Skeletal muscle satellite cell (primary cell): ENCODE results near the gene PLCD3.
A peak's percentile ranks its signal among the peaks of the same experiment; 100 is the strongest.

ENCODE experiments used
- H3K27me3 ChIP-seq: 2 replicates; pipeline ENCODE4 v1.7.0; 2013; ENCODE audit warnings: low read length; ENCODE audit not compliant: control insufficient read depth, insufficient read depth
- H3K36me3 ChIP-seq: 2 replicates; pipeline ENCODE4 v1.7.0; 2013; ENCODE audit warnings: mild to moderate bottlenecking, control low read depth, low read length; ENCODE audit not compliant: insufficient read depth
- H3K4me1 ChIP-seq: 2 replicates; pipeline ENCODE4 v1.7.0; 2013; ENCODE audit warnings: low read length; ENCODE audit not compliant: control insufficient read depth, insufficient read depth
- H3K4me2 ChIP-seq: 2 replicates; pipeline ENCODE4 v1.7.0; 2013; ENCODE audit warnings: mild to moderate bottlenecking, low read length
- H3K4me3 ChIP-seq: 2 replicates; pipeline ENCODE4 v1.7.0; 2013; ENCODE audit warnings: low read length
- H3K9ac ChIP-seq: 2 replicates; pipeline ENCODE4 v1.7.0; 2013; ENCODE audit warnings: mild to moderate bottlenecking, low read depth, low read length, moderate library complexity
- H3K9me3 ChIP-seq: replicated peaks from 2 replicates; pipeline ENCODE4 v1.7.0; 2013; ENCODE audit warnings: mild to moderate bottlenecking, control low read depth, low read length

PLCD3 gene

DNA sequence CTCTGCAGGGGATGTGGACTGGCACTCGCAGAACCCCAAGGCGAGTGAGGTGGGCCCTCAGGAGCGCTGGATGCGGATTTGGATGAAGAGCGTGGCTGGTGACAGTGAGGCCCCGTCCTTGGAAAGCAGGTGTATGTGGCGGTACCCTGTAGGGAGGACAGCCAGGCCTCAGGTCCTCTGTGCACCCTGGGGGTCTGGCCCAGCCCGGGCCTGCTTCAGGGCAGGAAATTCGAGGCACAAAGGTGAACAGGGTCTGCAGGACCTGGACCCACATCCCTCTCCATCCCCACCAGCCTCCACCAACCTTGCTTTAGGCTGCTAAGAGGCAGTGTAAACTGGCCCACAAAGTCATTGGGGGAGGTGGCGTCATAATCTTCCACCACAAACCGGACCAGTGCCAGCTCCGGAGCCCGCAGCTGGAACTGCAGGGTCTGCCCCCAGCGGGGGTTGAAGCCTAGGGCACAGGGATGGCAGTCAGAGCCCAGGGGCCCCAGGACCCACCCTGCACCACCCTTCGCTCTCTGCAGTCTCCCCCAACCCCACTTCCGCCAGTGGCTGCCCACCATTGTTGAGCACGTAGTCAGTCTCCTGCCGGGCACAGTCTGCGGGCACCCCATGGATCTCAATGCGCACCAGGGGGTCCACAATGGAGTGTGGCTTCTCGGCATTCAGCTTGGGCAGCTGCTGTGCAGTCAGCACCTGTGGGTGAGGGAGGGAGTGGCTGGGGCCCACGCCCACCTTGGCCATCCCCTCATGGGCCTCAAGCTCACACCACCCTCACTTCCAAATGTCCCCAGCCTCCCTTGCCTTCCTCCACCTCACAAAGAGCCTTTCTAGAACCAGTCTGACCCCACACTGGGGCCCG, 19.5 kb downstream of the PLCD3 start:
- Histone ChIP-seq H3K4me2 (no peak overlapping the region), H3K4me1 (peaks cover 6% of the 10 kb centered on the region), H3K36me3 (peaks cover 36% of the 10 kb centered on the region), H3K4me3 (no peak overlapping the region), H3K9ac (no peak overlapping the region), H3K27me3 (no peaks in the 10 kb centered on the region), H3K9me3 (no peaks in the 10 kb centered on the region)

DNA sequence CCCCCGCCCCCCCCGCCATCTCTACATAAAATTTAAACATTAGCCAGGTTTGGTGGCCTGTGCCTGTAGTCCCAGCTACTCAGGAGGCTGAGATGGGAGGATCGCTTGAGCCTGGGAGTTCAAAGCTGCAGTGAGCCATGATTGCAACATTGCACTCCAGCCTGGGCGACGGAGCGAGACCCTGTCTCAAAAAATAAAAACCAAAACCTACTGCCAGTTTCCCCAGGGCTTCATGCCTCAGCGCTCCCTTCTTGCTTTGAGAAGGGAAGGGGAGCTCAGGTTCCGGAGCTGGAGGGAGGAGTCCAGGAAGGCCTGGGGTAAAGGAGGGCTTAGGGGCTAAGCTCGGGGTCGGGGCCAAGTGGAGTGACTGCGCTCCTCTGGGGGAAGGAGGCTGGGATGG, 20.5 kb downstream of the PLCD3 start:
- Histone ChIP-seq H3K36me3 (peaks cover 40% of the 10 kb centered on the region), H3K4me3 (no peak overlapping the region), H3K4me1 (peaks cover 6% of the 10 kb centered on the region), H3K4me2 (no peak overlapping the region), H3K27me3 (no peaks in the 10 kb centered on the region), H3K9ac (no peak overlapping the region), H3K9me3 (no peaks in the 10 kb centered on the region)

DNA sequence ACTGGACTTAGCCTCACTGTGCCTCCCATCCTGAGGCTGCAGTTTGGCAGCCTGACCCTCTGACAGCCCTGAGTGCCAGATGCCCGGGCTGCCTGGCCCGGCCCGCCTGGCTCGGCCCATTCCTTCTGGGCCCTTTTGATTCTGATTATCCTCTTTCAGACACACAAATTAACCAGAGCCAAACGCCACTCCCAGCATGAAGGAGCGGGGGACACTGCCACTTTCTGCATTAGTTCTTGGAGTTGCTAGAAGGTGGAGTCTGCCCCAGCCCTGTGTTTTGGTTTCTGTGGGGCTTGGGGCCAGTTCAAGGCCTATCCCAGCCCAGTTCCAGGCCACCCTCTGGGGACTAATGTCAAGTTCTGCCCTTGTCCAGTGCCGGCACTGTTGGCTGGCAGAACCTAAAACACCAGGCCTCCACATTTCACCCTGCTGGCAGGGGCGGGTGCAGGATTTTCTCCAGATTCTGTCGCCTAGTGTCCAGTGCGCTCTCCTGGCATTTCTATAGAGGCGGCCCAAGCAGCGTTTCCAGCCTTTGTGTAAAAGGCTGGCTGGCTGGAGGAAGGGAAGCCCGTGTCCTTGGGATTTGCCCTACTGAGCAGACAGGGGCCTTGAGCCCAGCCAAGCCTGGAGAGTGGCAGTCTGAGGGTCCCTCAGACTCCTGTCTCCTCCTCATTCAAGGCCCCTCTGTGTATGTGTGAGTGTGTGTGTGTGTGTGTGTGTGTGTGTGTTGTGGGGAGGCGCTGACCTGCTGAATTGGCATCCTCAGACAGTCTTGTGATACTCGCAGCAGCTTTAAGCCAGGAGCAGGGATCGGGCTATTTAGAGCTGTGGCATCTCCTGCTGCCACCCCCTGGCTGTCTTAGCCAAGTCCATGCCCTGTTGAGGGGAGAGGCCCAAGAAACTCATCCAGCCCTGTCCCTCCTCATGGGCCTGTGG, 21.4 kb downstream of the PLCD3 start:
- Histone ChIP-seq H3K27me3 (no peaks in the 10 kb centered on the region), H3K4me3 (no peak overlapping the region), H3K4me2 (no peak overlapping the region), H3K4me1 (peaks cover 6% of the 10 kb centered on the region), H3K9ac (peak overlapping the region; percentile 18), H3K9me3 (no peaks in the 10 kb centered on the region), H3K36me3 (peaks cover 45% of the 10 kb centered on the region)

DNA sequence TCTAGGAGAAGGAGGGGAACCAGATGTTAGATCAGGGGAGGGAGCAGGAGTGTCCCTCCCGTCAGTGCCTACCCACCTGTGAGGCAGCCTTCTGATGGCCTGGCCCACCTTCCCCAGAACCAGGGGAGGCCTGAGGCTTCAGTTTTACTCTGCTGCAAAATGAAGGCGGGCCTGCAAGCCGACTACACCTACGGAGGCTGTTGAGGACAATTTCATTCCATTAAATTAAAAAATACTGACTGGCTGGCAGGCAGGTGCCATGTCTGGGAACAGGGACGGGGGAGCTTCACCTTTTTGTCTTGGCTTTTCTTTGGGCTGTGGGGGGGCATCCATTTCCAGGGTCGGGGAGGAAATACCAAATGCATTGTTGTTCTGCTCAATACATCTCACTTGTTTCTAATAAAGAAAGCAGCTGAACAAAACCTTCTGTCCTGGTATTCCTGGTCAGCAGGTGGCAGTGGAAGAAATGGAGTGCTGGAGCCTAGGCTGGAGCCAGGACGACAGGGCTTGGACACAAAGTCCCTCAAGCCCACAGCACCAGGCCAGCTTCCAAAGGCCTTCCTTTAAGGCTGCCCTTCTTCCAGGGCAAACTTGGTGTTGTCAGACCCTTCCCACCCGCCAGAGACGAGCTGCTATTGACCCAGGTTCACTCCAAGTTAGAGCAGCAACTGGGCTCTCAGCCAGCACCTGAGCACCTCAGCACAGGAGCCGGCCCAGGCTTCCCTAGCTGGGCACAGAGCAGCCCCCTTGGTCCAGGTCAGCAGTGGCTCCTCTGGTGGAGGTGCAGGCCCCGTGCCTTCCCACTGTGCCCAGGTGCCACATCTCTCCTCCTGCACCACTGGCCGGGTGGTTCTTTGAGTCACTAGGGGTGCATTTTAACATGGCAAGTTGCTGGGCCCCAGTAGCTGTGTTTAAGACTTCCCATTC, 23.5 kb downstream of the PLCD3 start:
- Histone ChIP-seq H3K4me1 (peaks cover 6% of the 10 kb centered on the region), H3K36me3 (peaks cover 62% of the 10 kb centered on the region), H3K4me3 (no peak overlapping the region), H3K4me2 (no peak overlapping the region), H3K27me3 (no peaks in the 10 kb centered on the region), H3K9me3 (no peaks in the 10 kb centered on the region), H3K9ac (no peak overlapping the region)

DNA sequence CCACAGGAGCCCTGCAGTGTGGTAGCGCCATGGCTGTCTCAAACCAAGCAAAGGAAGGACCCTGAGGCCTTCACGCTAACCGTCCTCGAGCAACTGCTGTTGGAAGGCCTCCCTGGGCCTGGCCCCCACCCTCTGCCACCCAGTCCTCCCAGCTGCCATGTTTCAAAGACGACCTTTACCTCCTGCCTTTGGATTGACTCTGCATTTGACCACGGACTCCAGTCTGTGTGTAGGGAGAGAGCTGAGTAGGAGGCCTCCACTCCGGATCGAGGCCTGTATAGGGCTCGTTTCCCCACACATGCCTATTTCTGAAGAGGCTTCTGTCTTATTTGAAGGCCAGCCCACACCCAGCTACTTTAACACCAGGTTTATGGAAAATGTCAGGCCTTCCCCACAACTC, 24.3 kb downstream of the PLCD3 start:
- peaks cover 6% of the 10 kb centered on the region for H3K4me1 ChIP-seq
- no peaks in the 10 kb centered on the region for H3K9me3 ChIP-seq
- H3K36me3 ChIP-seq: peaks cover 64% of the 10 kb centered on the region
- no peak overlapping the region for H3K4me2 ChIP-seq
- no peak overlapping the region for H3K4me3 ChIP-seq
- no peaks in the 10 kb centered on the region for H3K27me3 ChIP-seq
- H3K9ac ChIP-seq: no peak overlapping the region

DNA sequence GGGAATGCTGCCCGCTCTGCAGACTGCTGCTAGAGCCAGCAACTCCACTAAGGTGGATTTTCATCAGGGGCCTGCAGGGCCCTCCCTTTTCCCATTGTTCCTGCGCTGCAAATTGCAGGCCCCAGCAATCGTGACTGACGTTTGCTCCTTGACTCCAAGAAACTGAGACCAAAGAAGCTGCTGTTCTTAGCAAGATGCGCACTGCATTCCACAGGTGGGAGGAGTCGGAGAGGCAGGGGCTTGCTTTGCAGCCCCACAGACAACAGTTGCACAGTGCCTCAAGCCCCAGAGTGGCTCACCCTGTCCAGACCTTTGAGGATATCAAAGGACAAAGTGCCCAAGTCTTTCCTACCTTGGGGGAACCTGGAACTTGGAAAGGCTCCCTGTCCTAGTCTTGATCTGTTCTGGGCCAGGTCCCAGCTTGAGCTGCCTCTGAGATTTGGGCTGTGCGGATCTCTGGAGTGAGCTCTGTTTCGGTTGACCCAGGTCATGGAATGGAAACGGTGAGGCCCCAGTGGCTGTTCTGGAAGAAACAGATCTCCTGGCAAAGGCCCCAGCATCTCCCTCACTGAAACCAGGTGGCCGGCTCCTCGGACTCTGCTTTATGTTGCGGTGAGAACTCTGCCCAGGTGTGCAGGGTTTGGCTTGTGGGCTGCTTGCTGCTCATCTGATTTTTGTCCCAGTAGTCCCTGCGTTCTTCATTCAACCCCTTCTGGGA, 24.9 kb downstream of the PLCD3 start:
- no peak overlapping the region for H3K4me3 ChIP-seq
- no peaks in the 10 kb centered on the region for H3K9me3 ChIP-seq
- H3K9ac ChIP-seq: no peak overlapping the region
- H3K36me3 ChIP-seq: peaks cover 65% of the 10 kb centered on the region
- H3K27me3 ChIP-seq: no peaks in the 10 kb centered on the region
- H3K4me2 ChIP-seq: no peak overlapping the region
- peaks cover 11% of the 10 kb centered on the region for H3K4me1 ChIP-seq

DNA sequence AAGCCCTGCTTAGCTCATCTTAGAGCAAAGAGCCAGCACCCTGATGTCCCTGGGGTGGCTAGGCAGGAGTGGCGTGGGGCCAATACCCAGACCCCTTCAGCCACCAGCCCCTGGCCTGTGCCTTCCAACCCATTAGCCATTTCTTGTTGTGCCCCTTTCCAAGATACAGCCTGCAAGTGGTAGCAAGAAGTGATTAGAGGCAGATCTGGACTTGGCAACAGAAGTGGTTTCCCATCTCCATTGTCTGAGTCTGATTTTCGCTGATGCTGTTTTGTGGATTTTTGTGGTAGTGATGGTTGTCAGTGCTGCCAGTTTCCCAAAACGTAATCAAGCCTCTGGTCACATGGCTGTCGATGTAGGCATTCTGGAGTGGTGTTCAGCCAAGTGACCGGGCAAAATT, 25.7 kb downstream of the PLCD3 start:
- no peak overlapping the region for H3K9ac ChIP-seq
- peaks cover 63% of the 10 kb centered on the region for H3K36me3 ChIP-seq
- H3K27me3 ChIP-seq: no peaks in the 10 kb centered on the region
- no peaks in the 10 kb centered on the region for H3K9me3 ChIP-seq
- H3K4me1 ChIP-seq: peaks cover 19% of the 10 kb centered on the region
- H3K4me3 ChIP-seq: no peak overlapping the region
- no peak overlapping the region for H3K4me2 ChIP-seq

DNA sequence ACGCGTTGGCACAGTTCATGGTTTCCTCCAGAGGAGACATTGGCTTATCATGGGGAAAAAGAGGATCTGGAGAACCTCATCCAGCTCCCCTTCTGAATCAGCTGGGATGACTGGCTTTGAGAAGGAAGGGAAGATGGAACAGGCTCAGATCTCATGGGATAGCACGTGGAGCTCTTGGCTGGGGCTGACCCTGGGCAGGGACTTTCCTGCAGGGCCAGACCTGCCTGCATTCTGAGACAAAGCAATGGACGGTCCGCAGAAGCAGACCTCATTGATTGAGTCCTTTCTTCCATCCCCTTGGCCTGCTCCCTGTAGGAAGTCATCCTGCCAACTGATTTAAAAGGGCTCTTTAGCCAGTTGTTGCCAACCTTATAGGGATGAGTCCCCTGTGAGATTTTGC, 26.2 kb downstream of the PLCD3 start:
- H3K36me3 ChIP-seq: peaks cover 65% of the 10 kb centered on the region

DNA sequence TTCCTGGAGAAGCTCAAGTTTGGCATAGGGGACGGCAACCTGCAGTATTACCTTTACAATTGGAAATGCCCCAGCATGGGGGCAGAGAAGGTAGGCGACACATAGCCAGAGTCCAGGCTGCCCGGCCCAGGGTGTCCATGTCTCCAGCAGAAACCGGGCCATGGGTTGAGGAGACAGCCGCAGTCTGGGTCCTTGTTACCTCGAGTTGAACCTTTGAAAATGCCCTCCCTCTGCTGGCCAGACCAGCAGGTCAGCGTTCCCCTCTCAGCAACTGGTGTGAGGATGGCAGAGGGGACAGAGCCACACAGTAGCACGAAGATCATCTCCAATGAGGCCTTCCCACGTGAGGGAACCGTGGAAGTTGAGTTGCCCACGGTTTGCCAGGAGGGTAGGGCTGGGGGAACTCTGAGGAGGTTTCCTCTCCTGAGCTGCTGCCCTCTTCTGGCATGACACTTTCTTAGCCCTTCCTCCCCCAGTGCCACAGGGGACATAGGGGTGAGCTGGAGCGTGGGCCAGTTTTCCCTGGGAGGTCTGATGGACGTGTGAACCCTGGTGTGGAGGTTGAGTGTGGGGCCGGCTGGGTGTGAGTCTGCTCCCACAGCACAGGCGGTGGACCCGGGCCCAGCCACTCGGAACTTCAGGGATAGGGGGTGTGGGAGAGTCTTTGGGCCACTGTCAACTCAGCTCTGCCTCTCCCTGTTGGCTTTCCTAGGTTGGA, 27.2 kb downstream of the PLCD3 start:
- Histone ChIP-seq H3K4me1 (peaks cover 16% of the 10 kb centered on the region), H3K4me3 (no peak overlapping the region), H3K27me3 (no peaks in the 10 kb centered on the region), H3K9ac (no peak overlapping the region), H3K36me3 (peaks cover 65% of the 10 kb centered on the region), H3K4me2 (no peak overlapping the region), H3K9me3 (no peaks in the 10 kb centered on the region)

More for the DNA sequence above, 26.2 kb downstream of the PLCD3 start:
- H3K9me3 ChIP-seq: no peaks in the 10 kb centered on the region
- H3K4me1 ChIP-seq: peaks cover 17% of the 10 kb centered on the region
- H3K4me3 ChIP-seq: no peak overlapping the region
- no peak overlapping the region for H3K4me2 ChIP-seq
- no peaks in the 10 kb centered on the region for H3K27me3 ChIP-seq
- no peak overlapping the region for H3K9ac ChIP-seq

DNA sequence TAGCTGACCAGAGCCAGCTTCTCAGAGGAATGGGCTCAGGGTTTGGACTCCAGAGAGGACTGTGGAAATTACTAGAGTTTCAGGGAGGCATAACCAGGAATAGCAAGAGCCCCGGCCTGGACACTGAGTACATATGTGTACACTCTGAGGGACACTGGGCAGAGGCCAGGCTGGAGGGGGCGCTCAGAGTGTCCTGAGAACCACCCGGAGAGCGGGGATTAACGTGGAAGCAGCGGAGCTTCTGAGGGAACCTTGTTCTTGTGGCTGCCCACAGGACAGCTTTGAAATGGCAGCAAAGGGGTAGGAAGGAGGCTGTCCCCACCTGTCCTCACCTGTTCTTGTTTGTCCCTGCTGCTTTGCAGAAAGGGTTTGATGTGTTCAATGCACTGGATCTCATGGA, 27.8 kb downstream of the PLCD3 start:
- H3K9me3 ChIP-seq: no peaks in the 10 kb centered on the region
- H3K4me3 ChIP-seq: no peak overlapping the region
- H3K4me2 ChIP-seq: no peak overlapping the region
- peaks cover 16% of the 10 kb centered on the region for H3K4me1 ChIP-seq
- no peaks in the 10 kb centered on the region for H3K27me3 ChIP-seq
- peaks cover 69% of the 10 kb centered on the region for H3K36me3 ChIP-seq
- no peak overlapping the region for H3K9ac ChIP-seq
